AG09319 (cell line): ENCODE data around the gene GMNN.

Experiments used
- DNase-seq: peaks from one replicate; pipeline ENCODE4 v3.0.0-alpha.2; 2010; ENCODE audit warnings: low read depth; ENCODE audit errors: extremely low read depth
- TF ChIP-seq, protein P1 (sequence below): IDR thresholded peaks from 2 replicates; pipeline ENCODE4 v1.5.1; 2011; ENCODE audit warnings: low read depth, mild to moderate bottlenecking, inconsistent platforms, low read length, moderate library complexity

The GMNN gene

DNA sequence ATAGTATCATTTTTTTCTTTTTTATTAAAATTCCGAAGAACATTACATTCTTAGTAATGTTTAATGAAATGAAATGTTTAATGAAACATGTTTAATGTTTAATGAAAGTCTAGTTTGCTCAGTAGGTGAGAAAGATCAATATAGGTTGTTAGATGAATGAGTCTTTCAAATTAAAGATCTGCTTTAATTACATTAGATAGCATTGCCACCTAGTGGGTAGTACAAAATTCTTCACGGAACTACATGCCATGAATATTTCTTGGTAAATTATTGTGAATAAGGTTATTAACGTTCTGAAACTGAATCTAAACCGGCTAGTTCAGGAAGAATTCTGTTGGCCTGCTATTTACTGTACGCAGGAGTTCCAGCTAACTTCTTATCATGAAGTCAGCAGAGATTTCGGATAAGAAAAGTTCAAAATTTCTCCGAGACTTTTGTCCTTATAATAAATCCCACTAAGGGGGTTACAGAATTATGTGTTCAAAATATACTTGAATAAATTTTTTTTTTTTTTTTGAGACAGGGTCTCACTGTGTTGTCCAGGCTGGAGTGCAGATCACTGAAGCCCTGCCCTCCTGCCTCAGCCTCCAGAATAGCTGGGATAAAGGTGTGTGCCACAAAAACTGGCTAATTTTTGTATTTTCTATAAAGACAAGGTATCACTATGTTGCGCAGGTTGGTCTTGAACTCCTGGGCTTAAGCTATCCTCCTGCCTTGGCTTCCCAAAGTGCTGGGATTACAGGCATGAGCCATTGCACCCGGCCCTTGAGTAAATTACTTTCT is 7.9 kb upstream of the GMNN start:
- TF ChIP-seq, protein P1, sequence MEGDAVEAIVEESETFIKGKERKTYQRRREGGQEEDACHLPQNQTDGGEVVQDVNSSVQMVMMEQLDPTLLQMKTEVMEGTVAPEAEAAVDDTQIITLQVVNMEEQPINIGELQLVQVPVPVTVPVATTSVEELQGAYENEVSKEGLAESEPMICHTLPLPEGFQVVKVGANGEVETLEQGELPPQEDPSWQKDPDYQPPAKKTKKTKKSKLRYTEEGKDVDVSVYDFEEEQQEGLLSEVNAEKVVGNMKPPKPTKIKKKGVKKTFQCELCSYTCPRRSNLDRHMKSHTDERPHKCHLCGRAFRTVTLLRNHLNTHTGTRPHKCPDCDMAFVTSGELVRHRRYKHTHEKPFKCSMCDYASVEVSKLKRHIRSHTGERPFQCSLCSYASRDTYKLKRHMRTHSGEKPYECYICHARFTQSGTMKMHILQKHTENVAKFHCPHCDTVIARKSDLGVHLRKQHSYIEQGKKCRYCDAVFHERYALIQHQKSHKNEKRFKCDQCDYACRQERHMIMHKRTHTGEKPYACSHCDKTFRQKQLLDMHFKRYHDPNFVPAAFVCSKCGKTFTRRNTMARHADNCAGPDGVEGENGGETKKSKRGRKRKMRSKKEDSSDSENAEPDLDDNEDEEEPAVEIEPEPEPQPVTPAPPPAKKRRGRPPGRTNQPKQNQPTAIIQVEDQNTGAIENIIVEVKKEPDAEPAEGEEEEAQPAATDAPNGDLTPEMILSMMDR: peak; percentile 36
- DNase-seq: no peak

DNA sequence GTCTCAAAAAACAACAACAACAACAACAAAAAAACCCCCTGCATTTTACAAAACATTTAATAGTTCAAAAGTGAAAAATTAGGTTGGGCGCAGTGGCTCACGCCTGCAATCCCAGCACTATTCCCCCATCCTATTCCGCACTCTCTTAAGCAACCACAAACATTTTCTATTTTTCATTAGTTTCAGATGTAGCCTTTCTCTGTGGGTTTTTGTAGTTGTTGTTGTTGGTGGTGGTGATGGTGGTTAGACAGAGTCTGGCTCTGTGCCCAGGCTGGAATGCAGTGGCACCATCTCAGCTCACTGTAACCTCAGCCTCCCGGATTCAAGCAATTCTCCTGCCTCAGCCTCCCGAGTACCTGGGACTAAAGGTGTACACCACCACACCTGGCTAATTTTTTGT is 6.4 kb upstream of the GMNN start:
- TF ChIP-seq, protein P1: no peak
- no peak for DNase-seq

DNA sequence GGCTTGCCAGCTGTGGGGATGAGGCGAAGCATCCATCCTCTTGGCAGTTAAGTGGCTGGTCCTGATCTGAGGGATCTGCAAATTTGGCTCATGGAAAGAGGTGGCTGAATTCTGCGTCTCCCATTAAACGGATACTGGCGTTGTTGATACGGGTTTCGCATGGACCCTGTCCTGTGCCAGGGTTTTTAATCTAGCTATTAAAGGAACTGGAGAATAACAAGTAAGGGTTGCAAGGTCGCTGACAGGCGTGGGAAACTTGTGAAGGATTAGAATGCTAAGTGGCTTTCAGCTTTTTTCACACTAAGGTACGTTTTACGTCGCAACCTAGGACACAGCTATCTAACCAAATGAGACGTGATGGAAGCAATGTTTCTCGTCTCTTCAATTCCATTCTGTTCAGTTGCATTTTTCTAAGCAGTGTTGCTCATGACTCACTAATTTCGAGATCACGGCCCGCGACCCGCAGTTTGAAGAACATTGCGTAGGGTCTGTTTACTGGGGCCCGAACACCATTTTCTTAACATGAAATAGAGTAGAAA is 852 bp downstream of the GMNN start:
- DNase-seq: no peak

DNA sequence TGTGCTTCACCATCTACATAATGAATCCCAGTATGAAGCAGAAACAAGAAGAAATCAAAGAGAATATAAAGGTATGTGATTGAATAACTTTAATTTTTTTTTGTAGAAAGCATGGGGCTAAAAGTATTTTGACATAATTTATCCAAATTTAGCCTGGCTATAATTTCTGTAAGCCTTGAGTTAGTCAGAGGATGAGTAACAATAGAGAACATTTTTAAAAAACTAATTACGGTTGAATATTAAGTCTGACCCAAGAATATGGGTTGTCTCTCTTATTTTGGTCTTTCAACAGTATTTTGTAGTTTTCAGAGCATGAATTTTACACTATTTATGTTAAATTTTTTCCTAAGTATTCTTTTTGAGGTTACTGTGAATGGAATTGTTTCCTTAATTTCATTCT is 2.5 kb downstream of the GMNN start:
- TF ChIP-seq, protein P1: no peak
- no peak for DNase-seq

More for the DNA sequence above, 852 bp downstream of the GMNN start:
- TF ChIP-seq, protein P1: no peak

DNA sequence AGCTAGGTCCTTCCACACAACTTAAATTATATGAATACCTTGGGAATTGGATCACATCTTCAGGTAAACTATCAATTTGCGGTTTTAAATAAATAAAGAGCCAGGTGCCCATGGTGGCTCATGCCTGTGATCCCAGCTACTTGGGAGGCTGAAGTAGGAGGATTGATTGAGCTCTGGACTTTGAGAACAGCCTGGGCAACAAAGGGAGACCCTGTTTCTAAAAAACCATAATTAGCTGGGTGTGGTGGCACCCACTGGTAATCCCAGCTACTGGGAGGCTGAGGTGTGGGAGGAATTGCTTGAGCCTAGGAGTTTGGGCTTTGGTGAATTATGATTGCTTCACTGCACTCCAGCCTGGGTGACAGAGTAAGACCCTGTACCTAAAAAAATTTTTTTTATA is 3.4 kb downstream of the GMNN start:
- TF ChIP-seq, protein P1: no peak
- DNase-seq: no peak

DNA sequence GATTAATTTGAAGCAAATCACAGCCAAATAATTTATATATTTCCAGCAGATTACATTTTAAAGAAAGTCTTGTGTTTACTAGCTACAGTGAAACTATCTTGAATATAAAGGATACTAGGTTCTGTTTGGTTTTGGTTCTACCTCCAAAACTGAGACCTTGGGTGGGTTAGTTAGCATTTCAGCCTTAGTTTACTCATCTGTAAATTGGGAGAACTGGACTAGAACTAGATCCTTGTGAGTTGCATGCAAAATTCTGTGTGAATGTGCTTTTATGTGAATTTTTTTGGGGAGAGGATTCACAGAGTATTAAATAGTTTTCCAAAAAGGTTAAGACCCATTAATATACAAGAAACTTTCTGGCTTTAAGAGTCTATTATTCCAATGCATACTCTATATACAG is 4.1 kb downstream of the GMNN start:
- no peak for DNase-seq
- TF ChIP-seq, protein P1: no peak

DNA sequence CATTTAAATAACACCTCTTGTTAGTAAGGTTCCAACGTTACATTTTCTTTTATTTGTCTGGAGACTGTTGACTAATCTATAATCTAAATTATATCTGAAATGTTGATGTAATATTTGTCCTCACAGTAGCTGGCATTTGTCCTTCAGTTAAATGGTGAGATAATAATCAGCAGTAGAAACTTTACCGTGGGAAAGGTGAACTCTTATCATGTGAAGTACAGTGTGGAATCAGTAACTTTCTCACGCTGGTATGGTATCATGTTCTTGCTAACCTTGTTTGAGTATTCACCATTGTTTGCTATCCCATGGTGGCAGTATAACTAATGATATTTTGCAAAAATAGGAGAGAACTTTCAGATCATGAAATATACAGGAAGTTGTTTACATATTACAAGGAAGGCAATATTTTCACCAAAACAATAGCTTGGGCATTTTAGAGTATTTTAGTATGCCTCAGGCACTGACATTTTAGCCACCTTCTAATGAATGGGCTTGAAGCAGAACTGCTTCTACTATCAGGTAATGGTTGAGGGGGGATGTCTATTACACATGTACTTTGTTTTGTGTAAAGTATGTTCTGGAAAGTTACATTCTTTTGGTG is 4.8 kb downstream of the GMNN start:
- TF ChIP-seq, protein P1: no peak
- DNase-seq: no peak
